Brain pericyte (primary cell): ENCODE data around the gene GALNT2.

Experiments
- DNase-seq: peaks from one replicate; pipeline ENCODE4 v3.0.0-alpha.2; 2012; ENCODE audit warnings: low read depth, low spot score

The GALNT2 gene

DNA sequence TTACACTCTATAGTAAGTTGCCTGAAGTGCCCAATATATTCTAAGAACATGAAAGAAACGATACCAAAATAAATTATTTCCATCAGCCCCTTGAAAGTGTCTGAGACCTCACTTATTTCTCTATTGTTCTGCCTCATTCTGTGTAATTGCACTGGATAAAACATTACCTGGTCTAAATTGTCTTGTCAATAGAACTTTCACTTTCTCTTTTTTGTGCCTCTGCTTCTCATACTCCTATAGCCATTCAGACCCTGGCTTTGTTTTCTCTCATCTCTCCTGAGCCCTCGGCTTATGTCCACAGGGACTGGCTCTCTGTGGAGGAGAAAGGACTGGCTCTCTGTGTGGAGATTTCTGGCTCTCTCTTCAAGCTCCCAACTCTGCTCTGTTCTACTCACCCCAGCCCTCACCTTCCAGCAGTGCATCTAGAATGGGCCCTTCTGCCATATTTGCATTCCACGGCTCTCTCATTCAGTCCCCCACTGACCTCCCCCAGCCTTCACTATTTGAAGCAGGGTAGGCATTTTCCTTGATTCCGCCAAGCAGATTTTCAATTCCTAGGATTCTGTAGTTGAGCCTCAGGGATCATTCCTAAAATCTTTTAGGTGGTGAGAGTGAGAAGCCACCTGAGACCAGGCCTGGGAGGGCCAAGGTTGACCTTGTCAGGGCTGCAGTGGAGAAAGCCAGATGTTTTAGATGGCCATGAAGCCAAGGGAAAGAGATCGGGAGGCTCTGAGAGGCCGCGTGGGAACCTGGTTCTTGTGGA is 15.9 kb upstream of the GALNT2 start:
- no peak for DNase-seq

DNA sequence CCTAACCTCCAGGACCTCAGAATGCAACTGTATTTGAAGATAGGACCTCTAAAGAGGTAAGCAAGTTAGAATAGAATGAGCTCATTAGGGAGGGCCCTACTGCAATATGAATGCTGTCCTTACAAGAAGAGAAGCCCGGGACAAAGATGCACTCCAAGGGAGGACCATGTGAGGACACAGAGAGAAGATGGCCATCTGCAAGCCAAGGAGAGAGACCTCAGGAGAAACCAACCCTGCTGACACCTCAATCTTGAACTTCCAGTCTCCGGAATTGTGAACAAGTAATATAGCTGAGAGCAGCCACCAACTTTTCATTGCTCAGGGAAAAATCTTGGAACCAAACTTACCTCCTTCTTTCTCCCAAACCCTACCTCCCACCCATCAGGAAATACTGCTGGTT is 15.0 kb upstream of the GALNT2 start:
- no peak for DNase-seq

- no peak for DNase-seq
These were observed 14.4 kb upstream of the GALNT2 start for GRCh38 chr1:230052665-230053064.

GRCh38 chr1:230054092-230054749 is 12.8 kb upstream of the GALNT2 start:
- DNase-seq: no peak

DNA sequence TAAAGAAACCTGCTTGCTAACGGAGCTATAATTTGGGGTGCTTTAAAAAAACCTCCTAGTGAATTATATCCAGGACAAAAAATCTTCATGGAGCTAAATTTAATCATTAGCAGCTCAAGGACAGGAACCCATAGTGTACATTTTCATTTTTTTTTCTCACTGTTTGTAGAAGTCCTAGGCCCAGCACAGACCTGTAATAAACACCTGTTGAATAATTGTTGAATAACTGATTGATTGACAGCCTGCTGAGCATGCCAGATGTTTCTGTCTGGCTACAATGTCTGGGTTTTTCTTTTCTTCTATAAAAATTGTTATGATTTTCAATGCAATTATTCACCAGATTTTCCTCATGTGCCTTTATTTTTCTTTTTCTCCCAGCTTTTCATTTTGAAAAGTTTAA is 10.9 kb upstream of the GALNT2 start:
- DNase-seq: no peak

DNA sequence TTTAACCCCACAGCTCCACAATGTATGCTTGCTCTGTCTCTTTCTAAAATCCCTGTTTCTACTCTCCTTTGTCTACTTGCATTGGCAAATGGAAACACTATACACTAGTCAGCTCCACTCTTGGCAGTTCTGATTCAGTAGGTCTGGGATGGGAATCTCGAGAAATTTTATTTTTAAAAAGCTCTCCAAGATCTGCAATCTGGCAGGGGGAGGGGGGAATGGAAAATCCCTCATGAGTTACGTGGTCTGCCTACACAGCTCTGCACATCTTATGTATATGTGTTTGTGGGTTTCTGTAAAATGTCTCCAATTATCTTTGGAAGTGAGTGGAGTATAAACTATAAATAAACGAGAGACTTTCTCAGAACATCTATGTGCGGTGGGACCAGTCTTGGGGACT is 9.9 kb upstream of the GALNT2 start:
- no peak for DNase-seq

DNA sequence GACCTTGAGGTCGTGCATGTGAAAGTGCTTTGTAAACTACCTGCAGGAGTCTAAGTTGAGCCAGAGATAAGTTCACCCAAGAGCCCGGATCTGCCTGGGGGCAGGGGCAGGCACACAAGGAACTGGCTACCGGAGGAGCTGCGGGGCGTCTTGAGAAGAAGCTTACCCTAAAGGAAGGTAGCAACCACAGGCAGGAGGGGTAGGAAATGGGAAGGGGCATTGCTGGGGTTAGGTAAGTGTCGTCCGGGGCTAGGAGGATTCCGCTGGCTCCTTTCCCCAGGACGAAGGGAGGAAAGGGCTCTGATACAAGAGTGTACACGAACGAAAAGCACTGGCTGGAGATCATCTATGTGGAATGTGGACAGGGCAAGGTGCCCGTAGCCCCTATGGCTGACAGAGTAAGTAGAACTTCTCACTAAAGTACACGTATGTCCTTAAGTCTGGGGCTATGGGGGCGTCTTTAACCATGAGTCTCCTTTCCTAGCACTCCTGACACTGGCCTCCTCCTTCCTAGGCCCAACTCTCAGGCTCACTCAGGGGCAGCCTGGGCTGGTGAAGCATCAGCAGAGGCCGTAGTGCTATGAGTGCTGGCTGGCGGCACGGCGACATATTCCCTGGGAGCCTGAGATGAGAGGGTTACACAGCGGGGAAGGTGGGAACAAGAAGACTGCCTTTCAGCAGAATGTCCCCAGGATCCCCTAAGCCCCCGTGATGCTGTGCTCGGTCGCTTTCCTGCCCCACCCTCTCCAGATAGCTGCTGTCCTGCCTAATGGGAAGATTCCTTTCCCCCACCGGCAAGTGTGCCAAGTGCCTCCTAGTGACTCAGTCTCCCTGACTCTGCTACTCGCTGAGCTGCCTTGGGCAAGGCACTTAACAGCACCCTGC is 9.1 kb upstream of the GALNT2 start:
- DNase-seq: no peak

DNA sequence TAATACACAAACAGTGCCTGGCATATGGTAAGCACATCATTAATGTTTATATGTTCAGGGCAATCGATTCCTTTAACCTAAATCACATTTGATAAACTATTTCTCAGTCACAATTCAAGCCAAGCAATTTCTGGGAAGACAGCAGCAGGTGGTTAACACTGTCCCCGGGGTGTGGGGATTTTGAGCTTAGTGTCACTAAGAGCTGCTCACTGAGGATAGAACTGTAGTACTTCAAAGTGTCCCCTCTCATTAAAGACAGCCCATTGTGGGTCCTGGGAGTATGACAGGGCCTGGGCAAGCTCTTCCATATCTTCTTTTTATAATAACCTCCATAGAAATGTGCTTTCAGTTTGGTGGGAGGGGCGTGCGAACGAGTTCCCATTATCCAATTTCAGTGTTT is 8.4 kb upstream of the GALNT2 start:
- no peak for DNase-seq

- DNase-seq: no peak
These were observed 5.2 kb upstream of the GALNT2 start for GRCh38 chr1:230061801-230062200.

DNA sequence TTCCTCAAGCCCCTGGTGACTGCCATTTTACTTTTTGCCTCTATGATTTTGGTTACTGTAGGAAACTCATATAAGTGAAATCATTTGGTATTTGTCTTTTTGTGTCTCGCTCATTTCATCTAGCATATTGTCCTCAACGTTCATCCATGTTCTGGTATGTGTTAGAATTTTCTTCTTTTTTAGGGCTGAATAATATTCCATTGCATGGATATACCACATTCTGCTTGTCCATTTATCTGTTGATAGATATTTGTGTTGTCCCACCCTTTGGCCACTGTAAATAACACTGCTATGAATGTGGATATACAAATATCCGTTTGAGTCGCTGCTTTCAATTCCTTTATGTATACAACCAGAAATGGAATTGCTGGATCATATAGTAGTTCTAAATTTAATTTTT is 4.5 kb upstream of the GALNT2 start:
- DNase-seq: no peak

GRCh38 chr1:230064283-230064682 is 2.8 kb upstream of the GALNT2 start:
- no peak for DNase-seq

- DNase-seq: no peak
These were observed 1.9 kb upstream of the GALNT2 start for GRCh38 chr1:230065161-230065560.

DNA sequence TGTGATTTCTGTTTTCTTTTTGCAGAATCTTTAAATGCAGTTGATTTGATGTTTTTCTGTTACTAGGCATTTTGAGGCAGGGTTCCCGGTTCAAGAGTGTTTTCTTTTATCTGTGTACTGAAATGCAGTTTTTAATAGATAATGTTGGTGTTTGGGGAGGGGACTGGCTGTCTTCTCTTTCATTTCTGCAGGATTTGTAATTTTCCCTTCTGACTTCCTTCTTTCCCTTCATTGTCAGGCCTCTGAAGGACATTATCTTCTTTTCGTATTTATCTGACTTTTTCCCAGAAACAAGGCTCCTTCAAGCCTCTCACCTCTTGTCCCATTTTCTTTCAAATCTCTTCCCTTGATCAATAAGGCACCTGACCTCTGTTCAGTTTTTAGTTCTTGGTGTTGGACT is 1.5 kb upstream of the GALNT2 start:
- DNase-seq: no peak

- DNase-seq: no peak
These were observed 1.0 kb upstream of the GALNT2 start for GRCh38 chr1:230066031-230066430.

- no peak for DNase-seq
These were observed 407 bp downstream of the GALNT2 start for GRCh38 chr1:230067419-230067870.

DNA sequence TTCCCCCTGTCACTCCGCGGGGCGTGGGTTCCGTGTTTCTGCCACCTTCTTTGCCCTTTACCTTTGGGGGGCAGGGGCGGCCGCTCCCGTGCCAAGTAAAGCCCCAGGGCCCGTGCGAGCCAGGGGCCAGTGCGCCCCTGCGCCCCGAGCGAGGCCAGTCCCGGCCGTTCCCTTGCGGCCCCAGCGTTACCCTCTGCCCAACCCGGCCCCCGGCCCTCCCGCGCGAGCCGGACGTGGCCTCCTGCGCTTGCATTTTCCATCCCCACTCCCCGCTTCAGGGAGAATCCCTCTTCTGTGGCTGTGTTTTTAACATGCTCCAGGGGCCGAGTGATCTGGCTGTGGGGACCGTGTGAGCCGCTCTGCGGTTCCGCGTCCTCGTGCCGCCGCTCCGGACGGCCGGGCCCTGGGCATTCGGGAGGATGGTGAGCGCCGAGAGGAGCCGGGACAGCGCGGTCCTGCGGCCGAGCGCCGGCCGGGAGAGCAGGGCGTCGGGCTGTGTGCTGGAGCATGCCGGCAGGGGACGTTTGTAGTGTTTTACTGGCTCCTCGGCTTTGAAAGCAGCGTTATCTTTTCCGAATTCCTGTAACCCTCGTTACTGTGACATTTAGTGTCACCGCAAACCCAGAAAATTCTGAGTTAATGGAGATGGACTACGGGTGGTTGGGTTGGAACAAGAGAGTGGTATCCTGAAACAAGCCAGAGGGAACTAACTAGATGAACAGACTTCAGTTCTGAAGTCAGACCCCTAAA is 1.0 kb downstream of the GALNT2 start:
- no peak for DNase-seq

- DNase-seq: no peak
These were observed 1.5 kb downstream of the GALNT2 start for GRCh38 chr1:230068621-230068873.

DNA sequence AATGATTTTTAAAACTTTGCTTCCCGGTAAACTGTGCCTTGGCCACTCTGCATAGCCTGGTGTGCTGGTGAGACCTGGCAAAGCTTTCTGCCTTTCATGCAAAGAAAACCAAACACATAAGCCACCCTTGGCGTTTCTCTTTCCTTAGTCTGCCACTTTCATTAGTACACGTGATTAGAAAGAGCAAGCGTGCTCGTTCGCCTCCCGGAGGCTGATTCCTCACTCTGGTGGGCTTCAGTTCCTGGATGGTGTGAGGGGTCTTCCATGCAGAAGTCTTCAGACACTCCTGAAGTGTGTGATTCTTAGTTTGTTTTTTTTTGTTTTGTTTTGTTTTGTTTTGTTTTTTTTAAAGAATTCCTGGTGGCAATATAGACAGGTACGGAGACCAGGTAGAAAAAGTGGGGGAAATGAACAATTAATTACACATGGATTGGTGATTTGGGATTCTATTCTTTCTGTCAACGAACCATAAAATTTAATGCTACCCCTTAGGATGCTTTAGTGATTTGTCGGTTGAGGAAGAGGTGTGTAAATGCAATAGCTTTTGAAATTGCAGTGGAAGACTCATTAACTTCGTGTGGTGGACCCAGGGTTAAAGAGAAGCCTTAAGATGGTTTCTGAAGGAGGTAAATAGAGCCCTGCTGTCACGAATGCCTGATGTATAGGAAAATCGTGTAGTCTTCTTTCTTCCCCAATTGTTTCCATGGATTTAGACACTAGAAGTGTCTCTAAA is 2.1 kb downstream of the GALNT2 start:
- no peak for DNase-seq

GRCh38 chr1:230069796-230070195 is 2.8 kb downstream of the GALNT2 start:
- DNase-seq: no peak

GRCh38 chr1:230070321-230071208 is 3.5 kb downstream of the GALNT2 start:
- DNase-seq: no peak
